Esophagus squamous epithelium (tissue), 5 donors: ENCODE measurements around the gene STK38. TPM values are rescaled to one million over a fixed set of nuclear protein-coding genes. Genes with fewer than 3 reads are reported as not detected.

Experiments used
- DNase-seq: peaks from one replicate; lab custom pipeline; 2025; lab: John Stamatoyannopoulos, UW
- H3K27ac ChIP-seq, 4 donors: fragments of 200-600 bp; sonication (generic); one replicate each; pipeline ENCODE4 v1.5.1; 2016 to 2019; ENCODE audit warnings: mild to moderate bottlenecking in 1 of 4
- H3K27me3 ChIP-seq, 4 donors: fragments of 200-600 bp; sonication (generic); 1 replicate in 3 of 4; 2 replicates in 1 of 4; pipeline versions ENCODE4 v1.5.1 to v1.6.0; 2017 to 2021; ENCODE audit warnings: antibody characterized with exemption in 1 of 4
- H3K36me3 ChIP-seq, 3 donors: fragments of 200-600 bp; sonication (generic); one replicate each; pipeline ENCODE4 v1.5.1; 2016 to 2019
- H3K4me1 ChIP-seq, 3 donors: fragments of 200-600 bp; sonication (generic); one replicate each; pipeline ENCODE4 v1.5.1; 2017 to 2019
- H3K4me3 ChIP-seq, 4 donors: fragments of 200-600 bp; sonication (generic); 1 replicate in 3 of 4; 2 replicates in 1 of 4; pipeline ENCODE4 v1.5.1; 2016 to 2019; ENCODE audit warnings: mild to moderate bottlenecking in 2 of 4, moderate library complexity in 1 of 4
- H3K9me3 ChIP-seq, 3 donors: fragments of 200-600 bp; sonication (generic); one replicate each; pipeline ENCODE4 v1.5.1; 2016 to 2019
- CTCF ChIP-seq, 6 experiments: fragments of 450-650 bp in 4 of 6; fragments of 200-600 bp in 2 of 6; sonication (generic) in 2 of 6; IDR thresholded peaks; one replicate each; pipeline ENCODE4 v1.5.1; 2016 to 2019; ENCODE audit warnings: antibody characterized with exemption in 6 of 6, mild to moderate bottlenecking in 4 of 6, moderate library complexity in 4 of 6
- POLR2A ChIP-seq, 4 donors: fragments of 450-650 bp; IDR thresholded peaks; one replicate each; pipeline ENCODE4 v1.6.1; 2017; ENCODE audit warnings: antibody characterized with exemption in 4 of 4, mild to moderate bottlenecking in 4 of 4, moderate library complexity in 3 of 4
- WGBS, 2 donors: methylation state at CpG; one replicate each; pipeline ENCODE4 v1.1.5; 2018; 5-methylcytosine and 5-hydroxymethylcytosine counted together
- intact Hi-C: fragments of 100-400 bp; cut with DNase I; formaldehyde crosslinking; loops from one replicate; pipeline ENCODE4 v1.15.0; 2022
- total RNA-seq, 4 donors: library from RNA; depleted of rRNA; stranded (reverse); fragments of >200 nt; gene quantifications; one replicate each; pipeline ENCODE4 v1.1.0, GENCODE V29; 2016
- donor health status: DM: yes; HTN: yes; CAD: no.

STK38 gene
- total RNA-seq, 4 donors from 2014 or later, result 26.5 to 33.6 (median 30.3) TPM

GRCh38 chr6:36504181-36504580, 43.1 kb downstream of the STK38 start:
- no peak overlapping the region for H3K27ac ChIP-seq
- intact Hi-C loops, result no loop called here
- H3K4me1 ChIP-seq, result peaks cover 0 to 13% (median 0%) of the 10 kb centered on the region in 3 donors
- H3K9me3 ChIP-seq, result no peaks in the 10 kb centered on the region
- WGBS, 2 donors, result 93 to 97% methylated on average over 3 of the region's 3 CpGs
- H3K4me3 ChIP-seq, result no peak overlapping the region
- no peaks in the 10 kb centered on the region for H3K27me3 ChIP-seq
- peaks cover 0 to 79% (median 5%) of the 10 kb centered on the region in 3 donors for H3K36me3 ChIP-seq
- DNase-seq, result no peak
- no peak for TF ChIP-seq CTCF (IDR thresholded peaks at IDR 0.05)
- no peak for TF ChIP-seq POLR2A (IDR thresholded peaks at IDR 0.05)

GRCh38 chr6:36501686-36502085, 45.6 kb downstream of the STK38 start:
- Histone ChIP-seq H3K4me3 (no peak overlapping the region), H3K27me3 (no peaks in the 10 kb centered on the region), H3K9me3 (no peaks in the 10 kb centered on the region), H3K36me3 (peaks cover 4 to 84% (median 6%) of the 10 kb centered on the region in 3 donors), H3K27ac (no peak overlapping the region), H3K4me1 (peaks cover 0 to 13% (median 0%) of the 10 kb centered on the region in 3 donors)
- no peak for DNase-seq
- TF ChIP-seq CTCF (IDR thresholded peaks at IDR 0.05) (no peak), POLR2A (IDR thresholded peaks at IDR 0.05) (no peak)
- intact Hi-C loops, result no loop called here
- WGBS, 2 donors, result 68 to 70% methylated on average over 6 of the region's 6 CpGs

GRCh38 chr6:36499918-36500317, 47.4 kb downstream of the STK38 start:
- DNase-seq, result no peak
- 65 to 92% methylated on average over 3 of the region's 4 CpGs for WGBS, 2 donors
- Histone ChIP-seq H3K27me3 (no peaks in the 10 kb centered on the region), H3K4me3 (no peak overlapping the region), H3K9me3 (no peaks in the 10 kb centered on the region), H3K36me3 (peaks cover 17 to 84% (median 22%) of the 10 kb centered on the region in 3 donors), H3K4me1 (no peaks in the 10 kb centered on the region), H3K27ac (no peak overlapping the region)
- TF ChIP-seq CTCF (IDR thresholded peaks at IDR 0.05) (no peak), POLR2A (IDR thresholded peaks at IDR 0.05) (no peak)
- intact Hi-C loops, result no loop called here

- Histone ChIP-seq H3K4me3 (no peak overlapping the region), H3K36me3 (peaks cover 22 to 78% (median 27%) of the 10 kb centered on the region in 3 donors), H3K4me1 (peaks cover 7 to 30% (median 8%) of the 10 kb centered on the region in 3 donors), H3K9me3 (no peaks in the 10 kb centered on the region), H3K27ac (peak overlapping the region in 2 of 4 donors; percentile 52 to 80), H3K27me3 (no peaks in the 10 kb centered on the region)
- TF ChIP-seq POLR2A (IDR thresholded peaks at IDR 0.05) (no peak), CTCF (IDR thresholded peaks at IDR 0.05) (no peak)
- DNase-seq, result no peak
- 83 to 94% methylated on average over 5 of the region's 5 CpGs for WGBS, 2 donors
- intact Hi-C loops, result no loop called here
Measured at GRCh38 chr6:36495086-36495485, 52.2 kb downstream of the STK38 start.

- intact Hi-C loops, result no loop called here
- Histone ChIP-seq H3K27me3 (no peaks in the 10 kb centered on the region), H3K9me3 (no peaks in the 10 kb centered on the region), H3K4me3 (no peak overlapping the region), H3K4me1 (peaks cover 7 to 30% (median 8%) of the 10 kb centered on the region in 3 donors), H3K36me3 (peaks cover 22 to 78% (median 27%) of the 10 kb centered on the region in 3 donors), H3K27ac (peak overlapping the region; percentile 68 to 80 (median 72))
- no peak for DNase-seq
- 40 to 47% methylated on average over 2 of the region's 2 CpGs for WGBS, 2 donors
- TF ChIP-seq CTCF (IDR thresholded peaks at IDR 0.05) (no peak), POLR2A (IDR thresholded peaks at IDR 0.05) (no peak)
Measured at GRCh38 chr6:36493859-36494258, 53.4 kb downstream of the STK38 start.
